Measurements from ENCODE around the gene KRT13.

KRT13 gene

DNA sequence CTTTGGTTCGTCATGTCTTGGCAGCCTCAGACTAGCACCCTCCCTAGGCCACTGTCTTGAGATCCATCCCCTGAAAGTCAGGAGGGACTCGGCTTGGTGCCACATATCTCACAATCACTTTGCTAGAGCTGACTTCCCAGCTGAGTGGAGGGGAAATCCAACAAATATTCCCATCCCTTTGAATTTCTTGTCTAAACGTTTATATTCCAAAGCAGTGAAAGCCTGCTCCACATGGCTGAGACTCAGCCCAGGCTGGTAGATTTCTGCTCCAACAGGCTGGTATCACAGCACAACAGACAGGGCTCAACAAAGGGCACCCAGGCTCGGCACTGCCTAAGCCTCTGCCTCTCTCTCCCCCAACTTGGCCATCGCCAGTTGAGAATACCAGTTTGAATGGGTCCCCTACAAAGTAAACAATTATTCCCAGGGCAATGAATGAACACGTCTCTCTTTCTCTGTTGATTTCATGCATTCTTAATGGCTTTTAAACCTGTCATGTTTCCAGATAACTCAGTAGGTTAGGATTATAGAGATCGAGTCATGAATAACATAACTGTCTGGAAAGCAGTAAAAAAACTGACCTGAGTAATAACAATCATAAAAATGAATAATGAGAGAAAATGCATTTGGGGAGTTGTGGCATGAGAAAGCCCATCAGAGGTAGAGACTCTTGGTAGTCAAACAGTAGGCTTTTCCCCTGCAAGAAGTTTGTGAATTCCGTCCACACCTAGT is 1.0 kb downstream of the KRT13 start:
- H3K4me3 ChIP-seq (ENCODE audit: low read length), result no peak overlapping the region
- no peak for DNase-seq (ENCODE audit: low read depth, low spot score)

- no peak overlapping the region for H3K4me3 ChIP-seq (ENCODE audit: low read length)
- no peak for DNase-seq (ENCODE audit: low read depth, low spot score)
Measured at GRCh38 chr17:41503202-41503601, 2.2 kb downstream of the KRT13 start.

DNA sequence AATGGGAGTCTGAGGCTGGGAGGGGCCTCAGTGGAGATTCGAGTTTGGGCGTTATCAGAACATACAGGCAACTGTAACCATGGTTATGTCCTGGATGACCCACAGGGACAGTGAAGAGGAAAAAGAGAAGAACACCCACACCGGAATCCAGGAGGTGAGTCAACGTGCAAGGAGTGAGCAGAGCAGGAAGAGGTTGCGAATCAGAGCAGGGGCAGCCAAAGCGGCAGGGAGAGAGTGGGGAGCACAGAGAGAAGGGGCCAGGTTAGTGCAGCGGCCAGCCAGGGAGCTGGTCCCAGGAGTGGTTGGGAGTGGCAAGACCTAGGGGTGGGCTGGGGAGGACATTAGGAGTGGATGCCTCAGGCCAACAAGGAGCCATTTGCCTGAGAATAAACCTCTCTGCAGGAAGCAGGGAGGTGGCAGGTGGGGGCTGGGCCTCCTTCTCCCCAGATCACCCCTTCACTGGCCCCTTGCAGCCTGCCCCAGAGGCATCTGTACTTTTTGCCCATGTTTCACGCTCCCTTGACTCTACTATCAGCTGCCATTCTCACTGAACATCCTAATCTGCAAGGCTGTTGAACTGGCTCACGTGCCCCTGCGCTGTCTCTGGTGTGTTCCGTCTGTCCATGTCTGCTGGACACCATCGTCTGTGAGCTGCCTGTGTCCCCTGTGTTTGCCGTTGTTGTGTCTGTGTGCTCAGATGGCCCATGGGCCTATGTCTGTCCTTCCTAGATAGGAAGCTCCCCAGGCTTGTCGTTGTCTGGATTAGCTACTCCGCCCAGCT is 5.1 kb downstream of the KRT13 start:
- no peak overlapping the region for H3K4me3 ChIP-seq (ENCODE audit: low read length)
- no peak for DNase-seq (ENCODE audit: low read depth, low spot score)

GRCh38 chr17:41499714-41500113 is 5.7 kb downstream of the KRT13 start:
- DNase-seq (ENCODE audit: low read depth, low spot score), result no peak
- H3K4me3 ChIP-seq (ENCODE audit: low read length), result no peak overlapping the region

DNA sequence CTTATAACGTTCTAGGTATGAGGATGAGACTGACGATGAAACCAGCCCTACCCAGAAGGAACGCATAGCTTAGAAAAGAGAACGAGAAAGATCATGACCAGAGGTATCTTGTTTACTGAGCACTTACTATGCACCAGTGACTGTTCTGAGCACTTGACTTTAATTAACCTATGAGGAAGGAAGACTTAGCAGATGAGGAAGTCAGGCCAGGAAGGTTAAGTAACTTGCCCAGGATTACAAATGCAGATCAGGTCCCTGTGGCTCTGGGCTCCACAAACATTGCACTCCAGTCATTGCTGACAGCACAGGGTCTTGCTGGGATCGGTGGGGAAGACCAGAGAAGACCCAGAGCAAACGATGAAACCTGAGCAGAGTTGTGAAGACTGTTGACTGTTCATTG is 7.1 kb downstream of the KRT13 start:
- DNase-seq (ENCODE audit: low read depth, low spot score), result no peak
- H3K4me3 ChIP-seq (ENCODE audit: low read length), result no peak overlapping the region

GRCh38 chr17:41496803-41497484 is 8.5 kb downstream of the KRT13 start:
- DNase-seq (ENCODE audit: low read depth, low spot score), result peak; percentile 73
- no peak overlapping the region for H3K4me3 ChIP-seq (ENCODE audit: low read length)

DNA sequence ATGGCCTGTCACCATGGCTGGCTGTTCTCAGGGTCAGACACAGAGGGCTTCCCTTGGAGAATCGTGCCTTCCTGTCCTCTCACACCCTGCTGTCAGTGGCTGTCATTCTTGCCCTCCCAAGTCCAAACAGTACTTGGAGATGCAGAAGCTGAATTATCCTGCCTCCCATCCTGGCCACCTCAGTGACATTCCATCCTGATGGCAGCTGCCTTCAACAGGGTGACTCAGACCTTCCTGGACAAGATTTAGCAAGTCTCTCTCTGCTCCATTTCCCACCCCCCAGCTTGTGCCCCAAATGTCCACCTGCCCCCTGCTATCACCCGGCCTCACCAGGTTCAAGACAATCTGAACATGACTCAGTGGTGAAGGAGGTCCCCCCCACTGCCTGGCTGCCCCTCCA is 10.9 kb downstream of the KRT13 start:
- DNase-seq (ENCODE audit: low read depth, low spot score), result no peak
- H3K4me3 ChIP-seq (ENCODE audit: low read length), result no peak overlapping the region

DNA sequence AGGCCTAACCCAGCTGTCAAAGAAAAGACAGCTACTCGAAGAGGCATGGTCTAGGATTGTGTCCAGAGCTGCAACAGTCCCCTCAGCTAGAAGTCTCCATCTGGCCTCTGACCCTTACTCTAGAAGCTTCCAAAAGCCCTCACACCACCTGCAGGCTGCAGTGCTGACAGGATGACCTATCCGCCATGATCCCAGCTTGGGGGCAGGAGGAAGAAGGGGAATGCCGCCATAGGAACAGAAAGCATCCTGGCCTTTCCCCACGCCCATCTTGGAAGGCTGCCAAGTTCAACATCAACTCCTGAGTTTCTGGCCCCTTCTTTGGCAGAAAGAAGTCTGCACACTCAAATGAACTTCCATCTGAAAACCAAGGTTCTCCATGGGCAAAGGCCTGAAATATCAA is 12.6 kb downstream of the KRT13 start:
- DNase-seq (ENCODE audit: low read depth, low spot score), result no peak
- no peak overlapping the region for H3K4me3 ChIP-seq (ENCODE audit: low read length)

DNA sequence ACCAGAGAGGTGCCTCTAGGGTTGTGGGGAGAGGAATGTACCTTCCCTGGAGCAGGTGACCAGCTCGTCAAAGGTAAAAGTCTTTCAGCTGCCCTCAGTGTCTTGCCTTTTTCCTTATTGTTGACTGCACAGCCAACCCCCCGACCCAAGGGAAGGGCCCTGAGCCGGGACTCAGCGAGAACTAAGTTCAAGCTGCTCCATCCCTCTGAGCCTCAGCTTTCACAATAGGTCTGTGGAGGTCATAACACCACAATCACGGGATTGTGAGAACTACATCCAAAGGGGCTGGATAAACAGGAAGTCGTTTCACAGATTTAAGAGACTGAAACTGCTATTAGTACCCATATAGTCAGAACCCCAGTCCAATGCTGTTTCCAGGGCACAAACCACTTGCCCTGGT is 13.1 kb downstream of the KRT13 start:
- no peak overlapping the region for H3K4me3 ChIP-seq (ENCODE audit: low read length)
- no peak for DNase-seq (ENCODE audit: low read depth, low spot score)

- no peak overlapping the region for H3K4me3 ChIP-seq (ENCODE audit: low read length)
Measured at GRCh38 chr17:41491476-41491875, 13.9 kb downstream of the KRT13 start.

GRCh38 chr17:41490000-41490990 is 15.1 kb downstream of the KRT13 start:
- DNase-seq (ENCODE audit: low read depth, low spot score), result no peak
- no peak overlapping the region for H3K4me3 ChIP-seq (ENCODE audit: low read length)

More at GRCh38 chr17:41491476-41491875, 13.9 kb downstream of the KRT13 start:
- DNase-seq (ENCODE audit: low read depth, low spot score), result no peak

DNA sequence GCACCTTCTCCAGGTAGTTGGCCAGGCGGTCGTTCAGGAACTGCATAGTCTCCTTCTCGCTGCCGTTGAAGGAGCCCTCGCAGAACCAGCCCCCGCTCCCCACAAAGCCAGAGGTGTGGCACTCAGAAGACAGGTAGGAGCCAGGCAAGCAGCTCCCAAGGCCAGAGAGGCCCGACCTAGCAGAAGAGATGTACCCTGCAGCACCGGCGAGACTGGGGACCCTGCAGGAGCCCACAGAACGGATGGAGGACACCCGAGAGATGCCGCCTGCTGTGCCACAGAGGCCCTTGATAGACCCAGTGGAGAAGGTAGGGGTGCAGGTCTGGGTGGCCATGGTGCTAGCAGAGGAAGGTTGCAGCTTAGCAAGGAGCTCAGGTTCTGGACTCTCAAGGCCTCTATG is 15.9 kb downstream of the KRT13 start, which contains the start of gene KRT36:
KRT36 (minus strand) TSS at position 380 of the 400 bp plus-strand sequence; CDS start at position 334, 46 bp downstream.
- no peak for DNase-seq (ENCODE audit: low read depth, low spot score)
- H3K4me3 ChIP-seq (ENCODE audit: low read length), result no peak within 1 kb of the TSS

- H3K4me3 ChIP-seq (ENCODE audit: low read length), result no peak overlapping the region
- DNase-seq (ENCODE audit: low read depth, low spot score), result no peak
Measured at GRCh38 chr17:41486809-41487530, 18.4 kb downstream of the KRT13 start.

GRCh38 chr17:41486316-41486715 is 19.1 kb downstream of the KRT13 start:
- no peak overlapping the region for H3K4me3 ChIP-seq (ENCODE audit: low read length)
- no peak for DNase-seq (ENCODE audit: low read depth, low spot score)

DNA sequence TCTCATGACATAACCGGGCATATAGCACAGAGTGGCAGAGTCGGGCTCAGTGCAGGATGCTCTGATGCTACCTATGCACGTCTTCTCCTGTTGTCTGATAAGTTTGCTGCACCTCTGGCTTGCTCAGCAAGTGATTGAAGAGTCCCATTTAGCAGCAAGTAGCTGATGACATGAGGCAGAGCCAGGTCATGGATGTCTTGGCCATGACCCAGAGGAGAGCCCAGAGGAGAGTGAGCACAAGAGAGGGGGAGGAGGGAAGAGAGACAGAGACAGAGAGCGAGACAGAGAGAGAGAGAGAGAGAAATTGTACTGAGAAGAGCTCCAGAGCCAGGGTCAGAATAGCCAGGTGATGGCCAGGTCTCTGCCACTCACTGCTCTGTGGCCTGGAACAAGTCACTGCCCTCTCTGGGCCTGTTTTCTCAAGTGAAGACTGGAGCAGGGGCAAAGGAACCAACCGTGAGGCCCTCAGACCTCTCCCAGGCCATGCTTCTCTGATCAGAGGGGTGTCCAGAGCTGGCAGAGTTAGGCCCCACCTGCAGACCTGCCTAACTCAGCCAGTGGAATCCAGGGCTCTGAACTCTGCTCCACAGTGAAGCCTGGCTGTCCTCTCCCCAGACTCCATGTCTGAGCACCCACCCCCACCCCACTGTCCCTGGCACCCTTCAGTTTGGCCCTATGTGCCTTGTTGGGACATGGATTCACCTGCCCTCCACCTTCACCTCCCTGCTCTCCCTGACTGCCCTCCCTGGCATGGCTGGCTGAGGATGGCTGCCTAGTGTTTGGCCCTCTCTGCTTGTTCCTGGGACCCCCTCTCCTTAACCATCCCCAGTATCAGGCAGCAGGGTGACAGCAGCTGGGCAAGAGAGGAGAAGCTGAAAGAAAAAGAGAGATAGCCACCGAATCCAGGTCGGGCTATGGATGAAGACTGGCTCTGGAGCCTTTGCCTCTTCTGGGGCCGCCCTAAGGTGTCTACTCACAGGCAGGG is 20.2 kb downstream of the KRT13 start:
- no peak for DNase-seq (ENCODE audit: low read depth, low spot score)
- H3K4me3 ChIP-seq (ENCODE audit: low read length), result no peak overlapping the region

GRCh38 chr17:41483991-41484826 is 21.2 kb downstream of the KRT13 start:
- no peak overlapping the region for H3K4me3 ChIP-seq (ENCODE audit: low read length)
- DNase-seq (ENCODE audit: low read depth, low spot score), result no peak

Data from Jurkat, Clone E6-1 (cell line).